Hepatocyte (in vitro differentiated cells): ENCODE measurements around the gene DOLPP1. TPM values are rescaled to one million over a fixed set of nuclear protein-coding genes. Genes with fewer than 3 reads are reported as not detected.

Experiments
- DNase-seq: peaks from one replicate; pipeline ENCODE4 v3.0.0-alpha.2; 2016; ENCODE audit warnings: low spot score
- H2AFZ ChIP-seq: fragments of 200-600 bp; sonication (generic); 2 replicates; pipeline ENCODE4 v1.6.0; 2016; ENCODE audit warnings: antibody characterized with exemption, mild to moderate bottlenecking
- H3K27ac ChIP-seq: fragments of 200-600 bp; sonication (generic); 2 replicates; pipeline ENCODE4 v1.5.1; 2016; ENCODE audit warnings: mild to moderate bottlenecking
- H3K27me3 ChIP-seq: fragments of 200-600 bp; sonication (generic); 2 replicates; pipeline ENCODE4 v1.6.1; 2016
- H3K36me3 ChIP-seq: fragments of 200-600 bp; sonication (generic); replicated peaks from 2 replicates; pipeline ENCODE4 v1.5.1; 2016; ENCODE audit warnings: low read depth; ENCODE audit not compliant: insufficient read depth
- H3K4me1 ChIP-seq: fragments of 200-600 bp; sonication (generic); 2 replicates; pipeline ENCODE4 v1.5.1; 2016; ENCODE audit warnings: mild to moderate bottlenecking, moderate library complexity; ENCODE audit not compliant: insufficient read depth
- H3K4me2 ChIP-seq: fragments of 200-600 bp; sonication (generic); 2 replicates; pipeline ENCODE4 v1.6.0; 2016
- H3K4me3 ChIP-seq: fragments of 200-600 bp; sonication (generic); 2 replicates; pipeline ENCODE4 v1.5.1; 2016; ENCODE audit warnings: mild to moderate bottlenecking
- H3K79me2 ChIP-seq: fragments of 200-600 bp; sonication (generic); 2 replicates; pipeline ENCODE4 v1.6.0; 2017; ENCODE audit warnings: mild to moderate bottlenecking
- H3K9me2 ChIP-seq: fragments of 200-600 bp; sonication (generic); replicated peaks from 2 replicates; pipeline ENCODE4 v1.6.0; 2017; ENCODE audit warnings: mild to moderate bottlenecking; ENCODE audit not compliant: insufficient read depth
- H3K9me3 ChIP-seq: fragments of 200-600 bp; sonication (generic); 2 replicates; pipeline ENCODE4 v1.5.1; 2016; ENCODE audit warnings: low read depth, mild to moderate bottlenecking
- H4K20me1 ChIP-seq: fragments of 200-600 bp; sonication (generic); 2 replicates; pipeline ENCODE4 v1.6.0; 2016; ENCODE audit warnings: mild to moderate bottlenecking; ENCODE audit not compliant: insufficient read depth, poor library complexity, severe bottlenecking
- CTCF ChIP-seq: fragments of 200-600 bp; sonication (generic); IDR thresholded peaks from 2 replicates; pipeline ENCODE4 v1.5.1; 2016; ENCODE audit warnings: antibody characterized with exemption, mild to moderate bottlenecking; ENCODE audit not compliant: poor library complexity
- EZH2 ChIP-seq: fragments of 200-600 bp; sonication (generic); IDR thresholded peaks from 2 replicates; pipeline ENCODE4 v1.6.1; 2016; ENCODE audit warnings: antibody characterized with exemption, mild to moderate bottlenecking, borderline replicate concordance
- EZH2phosphoT487 ChIP-seq: fragments of 200-600 bp; sonication (generic); IDR thresholded peaks from one replicate; pipeline ENCODE4 v1.6.1; 2018; ENCODE audit warnings: antibody characterized with exemption, mild to moderate bottlenecking, low read depth, moderate library complexity; ENCODE audit not compliant: unreplicated experiment, severe bottlenecking
- WGBS: methylation state at CpG from one replicate; pipeline ENCODE4 v1.1.6; 2016; ENCODE audit warnings: low lambda C conversion rate; ENCODE audit errors: missing lambda C conversion rate; 5-methylcytosine and 5-hydroxymethylcytosine counted together
- polyA plus RNA-seq: library from polyadenylated mRNA; unstranded; fragments of >200 nt; fragmentation: Nextera tagmentation; extraction: Ambion mirVana; gene quantifications from 2 replicates; pipeline ENCODE4 v1.2.1, GENCODE V29; 2016
- total RNA-seq: library from RNA; depleted of rRNA; stranded (reverse); fragments of >200 nt; gene quantifications from 2 replicates; pipeline ENCODE4 v1.2.3, GENCODE V29; 2014

Gene DOLPP1
- total and polyA plus RNA-seq, 2 experiments from 2014 or later: 16.2 to 20.6 TPM

- no peaks in the 10 kb centered on the region for H3K79me2 ChIP-seq
- no peak overlapping the region for H3K4me2 ChIP-seq
- no peaks in the 10 kb centered on the region for H4K20me1 ChIP-seq
- H2AFZ ChIP-seq: no peak overlapping the region
- no peaks in the 10 kb centered on the region for H3K4me1 ChIP-seq
- no peaks in the 10 kb centered on the region for H3K27me3 ChIP-seq
- no peak overlapping the region for H3K27ac ChIP-seq
- TF ChIP-seq CTCF (no peak), EZH2phosphoT487 (no peak), EZH2 (no peak)
- H3K4me3 ChIP-seq: no peak overlapping the region
- no peaks in the 10 kb centered on the region for H3K9me3 ChIP-seq
- H3K36me3 ChIP-seq: no peaks in the 10 kb centered on the region
- no peaks in the 10 kb centered on the region for H3K9me2 ChIP-seq
- WGBS: 99% methylated on average over 12 of the region's 12 CpGs
- no peak for DNase-seq
Observed at GRCh38 chr9:129060991-129061390, 19.9 kb upstream of the DOLPP1 start.

GRCh38 chr9:129063061-129063460 lies 17.9 kb upstream of the DOLPP1 start:
- Histone ChIP-seq H3K79me2 (no peaks in the 10 kb centered on the region), H3K9me2 (no peaks in the 10 kb centered on the region), H3K27me3 (no peaks in the 10 kb centered on the region), H2AFZ (no peak overlapping the region), H3K27ac (no peak overlapping the region), H3K4me1 (no peaks in the 10 kb centered on the region), H3K36me3 (no peaks in the 10 kb centered on the region), H3K4me2 (no peak overlapping the region), H4K20me1 (no peaks in the 10 kb centered on the region), H3K9me3 (no peaks in the 10 kb centered on the region), H3K4me3 (no peak overlapping the region)
- 95% methylated on average over 8 of the region's 9 CpGs for WGBS
- no peak for DNase-seq
- TF ChIP-seq EZH2 (no peak), CTCF (no peak), EZH2phosphoT487 (no peak)

- Histone ChIP-seq H3K79me2 (no peaks in the 10 kb centered on the region), H3K27me3 (no peaks in the 10 kb centered on the region), H3K4me2 (no peak overlapping the region), H3K27ac (no peak overlapping the region), H3K4me3 (no peak overlapping the region), H3K4me1 (no peaks in the 10 kb centered on the region), H2AFZ (no peak overlapping the region), H3K36me3 (no peaks in the 10 kb centered on the region), H3K9me2 (no peaks in the 10 kb centered on the region), H3K9me3 (no peaks in the 10 kb centered on the region), H4K20me1 (no peaks in the 10 kb centered on the region)
- WGBS: 91% methylated on average over 7 of the region's 8 CpGs
- TF ChIP-seq EZH2 (no peak), CTCF (no peak), EZH2phosphoT487 (no peak)
- peak; percentile 13 for DNase-seq
Observed at GRCh38 chr9:129064499-129064908, 16.4 kb upstream of the DOLPP1 start.

GRCh38 chr9:129068110-129068509 lies 12.8 kb upstream of the DOLPP1 start:
- Histone ChIP-seq H4K20me1 (no peaks in the 10 kb centered on the region), H3K27ac (no peak overlapping the region), H3K4me2 (no peak overlapping the region), H3K9me3 (no peaks in the 10 kb centered on the region), H3K36me3 (no peaks in the 10 kb centered on the region), H3K9me2 (no peaks in the 10 kb centered on the region), H3K4me1 (no peaks in the 10 kb centered on the region), H3K4me3 (no peak overlapping the region), H2AFZ (no peak overlapping the region), H3K27me3 (no peaks in the 10 kb centered on the region), H3K79me2 (no peaks in the 10 kb centered on the region)
- WGBS: 98% methylated on average over 19 of the region's 19 CpGs
- no peak for DNase-seq
- TF ChIP-seq EZH2phosphoT487 (no peak), EZH2 (no peak), CTCF (no peak)
